D721Med (cell line): ENCODE results near the gene SEZ6L.

Experiments
- DNase-seq: peaks from one replicate; pipeline ENCODE4 v3.0.0; 2011; ENCODE audit warnings: low spot score; ENCODE audit not compliant: insufficient read length
- FAIRE-seq: peaks from 2 replicates; lab custom pipeline; 2011; peaks lifted over from hg19 to GRCh38; lab: Jason Lieb, UNC
- TF ChIP-seq, protein P1 (sequence below): IDR thresholded peaks from 2 replicates; pipeline ENCODE4 v1.5.1; 2012; ENCODE audit warnings: mild to moderate bottlenecking, control low read depth; ENCODE audit not compliant: insufficient read depth; ENCODE audit errors: missing control alignments

The SEZ6L gene

DNA sequence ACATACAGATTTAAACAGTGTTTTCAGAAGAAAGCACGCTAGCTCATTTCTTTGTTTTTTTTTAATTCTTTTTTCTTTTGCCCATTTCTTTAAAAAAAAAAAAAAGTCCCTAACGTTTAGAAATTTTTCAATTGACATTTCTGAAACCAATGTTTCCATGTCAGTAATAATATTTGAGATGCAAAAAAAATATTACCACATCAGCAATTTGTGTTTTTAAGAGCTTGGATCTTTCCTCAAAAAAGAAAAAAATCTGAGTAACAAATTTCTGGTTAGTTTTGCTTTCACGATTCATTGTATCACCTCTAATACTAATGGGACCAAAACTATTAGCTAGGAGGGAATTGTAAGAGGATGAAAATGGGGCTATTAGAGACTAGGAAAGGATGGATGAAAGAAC lies 219.9 kb downstream of the SEZ6L start:
- TF ChIP-seq, protein P1, sequence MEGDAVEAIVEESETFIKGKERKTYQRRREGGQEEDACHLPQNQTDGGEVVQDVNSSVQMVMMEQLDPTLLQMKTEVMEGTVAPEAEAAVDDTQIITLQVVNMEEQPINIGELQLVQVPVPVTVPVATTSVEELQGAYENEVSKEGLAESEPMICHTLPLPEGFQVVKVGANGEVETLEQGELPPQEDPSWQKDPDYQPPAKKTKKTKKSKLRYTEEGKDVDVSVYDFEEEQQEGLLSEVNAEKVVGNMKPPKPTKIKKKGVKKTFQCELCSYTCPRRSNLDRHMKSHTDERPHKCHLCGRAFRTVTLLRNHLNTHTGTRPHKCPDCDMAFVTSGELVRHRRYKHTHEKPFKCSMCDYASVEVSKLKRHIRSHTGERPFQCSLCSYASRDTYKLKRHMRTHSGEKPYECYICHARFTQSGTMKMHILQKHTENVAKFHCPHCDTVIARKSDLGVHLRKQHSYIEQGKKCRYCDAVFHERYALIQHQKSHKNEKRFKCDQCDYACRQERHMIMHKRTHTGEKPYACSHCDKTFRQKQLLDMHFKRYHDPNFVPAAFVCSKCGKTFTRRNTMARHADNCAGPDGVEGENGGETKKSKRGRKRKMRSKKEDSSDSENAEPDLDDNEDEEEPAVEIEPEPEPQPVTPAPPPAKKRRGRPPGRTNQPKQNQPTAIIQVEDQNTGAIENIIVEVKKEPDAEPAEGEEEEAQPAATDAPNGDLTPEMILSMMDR: no peak
- FAIRE-seq: no peak
- DNase-seq: no peak

- FAIRE-seq (no peak), DNase-seq (no peak)
- TF ChIP-seq, protein P1: no peak
Measured at GRCh38 chr22:26391091-26391490, 221.8 kb downstream of the SEZ6L start.

DNA sequence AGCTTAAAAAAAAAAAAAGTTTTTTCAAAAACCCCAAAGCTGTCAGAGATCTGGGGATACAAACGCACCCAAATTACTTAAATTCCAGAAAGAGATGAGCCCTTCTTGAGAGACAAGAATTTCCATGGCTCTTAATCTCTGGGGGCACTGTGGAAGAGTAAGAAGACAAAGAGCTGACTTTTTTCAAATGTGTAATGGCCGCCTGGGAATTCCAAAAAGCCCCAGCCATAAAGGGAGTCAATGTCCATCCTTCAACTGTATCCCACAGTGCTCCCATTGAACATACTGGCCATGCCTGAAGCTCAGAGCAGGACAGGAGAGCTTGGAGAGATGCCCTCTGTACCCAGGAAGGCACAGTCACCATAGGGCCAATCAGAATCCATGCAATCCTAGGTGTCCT lies 222.4 kb downstream of the SEZ6L start:
- FAIRE-seq (no peak), DNase-seq (no peak)
- TF ChIP-seq, protein P1: no peak

DNA sequence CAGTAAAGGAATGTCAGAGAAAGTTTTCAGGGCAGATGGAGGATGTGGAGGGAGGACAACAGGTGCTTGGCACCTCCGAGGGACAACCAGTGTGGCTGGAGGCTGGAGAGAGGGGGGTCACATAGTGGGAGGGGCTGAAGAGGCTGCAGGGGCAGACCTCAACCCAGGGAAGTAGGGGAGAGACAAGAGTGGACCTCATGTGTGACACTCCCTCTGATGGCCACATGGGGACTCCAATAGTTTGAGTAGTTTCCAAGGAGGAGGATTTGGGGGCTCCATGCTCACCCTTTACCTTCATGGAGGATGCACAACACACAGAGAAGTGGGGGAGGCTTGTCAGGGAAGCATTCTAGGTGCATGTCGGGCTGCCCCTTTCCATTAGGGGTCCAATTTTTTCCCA lies 224.7 kb downstream of the SEZ6L start:
- FAIRE-seq (no peak), DNase-seq (no peak)
- TF ChIP-seq, protein P1: no peak

DNA sequence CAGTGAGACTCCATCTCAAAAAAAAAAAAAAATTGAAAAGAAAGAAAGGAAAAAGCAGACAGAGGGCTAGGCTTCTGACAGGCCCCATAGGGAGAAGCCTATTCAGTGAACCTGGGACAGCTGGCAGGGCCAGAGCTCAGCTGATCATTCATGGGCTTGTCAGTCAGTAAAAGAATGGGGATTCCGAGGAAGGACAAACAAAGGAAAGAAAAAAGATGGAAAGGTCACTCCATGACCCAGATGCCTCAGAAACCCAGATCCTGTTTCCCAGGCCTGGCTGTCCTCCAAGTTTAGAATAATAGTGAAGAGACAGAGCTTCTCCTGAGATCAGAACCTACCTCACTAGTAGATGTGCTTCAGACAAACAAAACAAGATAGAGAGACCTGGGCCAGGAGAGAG lies 225.5 kb downstream of the SEZ6L start:
- TF ChIP-seq, protein P1: no peak
- DNase-seq (no peak), FAIRE-seq (no peak)

DNA sequence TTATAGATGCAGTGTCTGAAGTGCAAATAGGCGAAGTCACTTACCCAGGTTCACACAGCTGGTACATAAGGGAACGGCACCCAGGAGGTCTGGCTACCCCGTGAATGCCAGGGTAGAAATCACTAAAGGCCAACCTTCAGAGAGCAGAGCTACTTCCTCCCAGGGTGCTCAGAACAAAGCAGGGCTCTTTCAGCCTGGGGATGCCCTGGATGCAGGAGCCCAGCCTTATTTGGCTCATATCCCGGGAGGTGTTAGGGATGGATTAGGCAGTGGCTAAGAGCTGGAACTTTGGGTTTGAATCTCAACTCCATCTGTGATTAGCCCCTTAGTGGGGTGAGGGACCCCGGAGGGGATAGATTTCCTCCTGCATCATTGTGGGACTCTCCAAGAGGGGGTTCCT lies 226.7 kb downstream of the SEZ6L start:
- DNase-seq (no peak), FAIRE-seq (no peak)
- TF ChIP-seq, protein P1: no peak

DNA sequence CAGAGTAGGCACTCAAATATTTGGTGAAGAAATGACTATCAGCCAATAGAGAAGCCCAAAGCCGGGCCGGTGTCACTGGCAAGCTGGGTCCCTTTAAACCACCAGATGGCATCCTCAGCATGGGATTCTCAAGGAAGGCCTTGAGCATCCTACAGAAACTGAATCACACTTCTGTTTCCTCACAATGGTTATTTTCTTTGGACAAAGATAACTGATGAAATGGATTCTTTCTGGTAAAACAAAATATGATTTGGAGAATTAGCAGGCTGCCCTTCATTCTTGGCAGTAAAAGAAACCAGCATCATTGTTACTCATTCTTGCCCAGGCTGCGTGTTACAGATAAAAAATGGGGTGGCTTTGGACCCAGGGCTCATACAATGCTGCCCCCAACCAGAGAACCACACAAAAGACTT lies 229.5 kb downstream of the SEZ6L start:
- DNase-seq (peak; percentile 14), FAIRE-seq (no peak)
- TF ChIP-seq, protein P1: peak; percentile 89
